HCT116 (cell line): ENCODE measurements around the gene TBL1X.

Source experiments
- CTCF ChIP-seq, 3 experiments: fragments of 200-600 bp in 1 of 3; sonication (generic) in 1 of 3; IDR thresholded peaks in 2 of 3; conservative IDR thresholded peaks in 1 of 3; 2 replicates each; pipeline ENCODE4 v1.5.1; 2012 to 2017; ENCODE audit warnings: low read depth in 2 of 3, low read length in 2 of 3, antibody characterized with exemption in 1 of 3, borderline replicate concordance in 1 of 3, control low read depth in 1 of 3, mild to moderate bottlenecking in 1 of 3, mixed read lengths in 1 of 3, mixed run types in 1 of 3, moderate library complexity in 1 of 3; ENCODE audit not compliant: insufficient read depth in 1 of 3
- EZH2 ChIP-seq: fragments of 200-600 bp; sonication (generic); IDR thresholded peaks from 2 replicates; pipeline ENCODE4 v1.6.1; 2017; ENCODE audit warnings: antibody characterized with exemption, mixed run types
- FOSL1 ChIP-seq: IDR thresholded peaks from 2 replicates; pipeline ENCODE4 v1.6.1; 2012; ENCODE audit warnings: low read depth
- RAD21 ChIP-seq: IDR thresholded peaks from 2 replicates; pipeline ENCODE4 v1.6.1; 2012; ENCODE audit warnings: low read depth, mild to moderate bottlenecking
- SP1 ChIP-seq: IDR thresholded peaks from 2 replicates; pipeline ENCODE4 v1.6.1; 2012; ENCODE audit warnings: low read depth

GRCh38 chrX:9708923-9709553, 244.2 kb downstream of the TBL1X start:
- TF ChIP-seq FOSL1 (no peak), CTCF (IDR thresholded peaks at IDR 0.05 in 2 of 3, conservative IDR thresholded peaks at IDR 0.05 in 1 of 3; ENCODE audit: borderline replicate concordance in 1 of 3, insufficient read depth in 1 of 3, low read depth in 2 of 3, low read length in 2 of 3) (peak; percentile 44 to 66 (median 63); a peak in 5 of 6 replicates), RAD21 (peak; percentile 74), EZH2 (no peak), SP1 (no peak)
